A549 (cell line): ENCODE data around the gene ARID5A. TPM values are rescaled to one million over a fixed set of nuclear protein-coding genes. Genes with fewer than 3 reads are reported as not detected.

Source experiments
- ATAC-seq, 2 experiments: fragments of 200-7000 bp in 1 of 2; fragments of >200 bp in 1 of 2; cut with Nextera tagmentation in 1 of 2; cut with Tn5 transposase in 1 of 2; 3 replicates each; pipeline versions ENCODE4 v1.8.0 to v1.9.1; 2018 to 2020; ENCODE audit warnings: mild to moderate bottlenecking in 1 of 2, moderate library complexity in 1 of 2
- CTCF ChIA-PET: fragments of 300-600 bp; sonication (Branson Sonifier 250); formaldehyde crosslinking; extraction: SDS; loops from one replicate; lab custom pipeline; 2021; ENCODE audit warnings: antibody characterized with exemption, inconsistent platforms; lab: Yijun Ruan, JAX
- POLR2A ChIA-PET: fragments of 350-600 bp; formaldehyde crosslinking; extraction: SDS; loops from one replicate; lab custom pipeline; 2021; ENCODE audit warnings: antibody characterized with exemption, inconsistent platforms; lab: Yijun Ruan, JAX
- DNase-seq, 2 experiments: peaks; one replicate each; pipeline versions ENCODE4 v3.0.0 to v3.0.0-alpha.2; 2011 to 2016; ENCODE audit warnings: low read depth in 1 of 2, low spot score in 1 of 2
- FAIRE-seq: peaks from 2 replicates; lab custom pipeline; 2011; peaks lifted over from hg19 to GRCh38; lab: Jason Lieb, UNC
- H3K27ac ChIP-seq, 2 experiments: fragments of >200 bp; sonication (Bioruptor Twin); formaldehyde crosslinking; 3 replicates each; pipeline ENCODE4 v1.5.1; 2016 to 2017
- H3K4me1 ChIP-seq: fragments of >200 bp; sonication (Bioruptor Twin); formaldehyde crosslinking; 3 replicates; pipeline ENCODE4 v1.6.1; 2016
- H3K4me2 ChIP-seq: fragments of >200 bp; sonication (Bioruptor Twin); formaldehyde crosslinking; 3 replicates; pipeline ENCODE4 v1.6.1; 2016
- H3K4me3 ChIP-seq: fragments of >200 bp; sonication (Bioruptor Twin); formaldehyde crosslinking; 3 replicates; pipeline ENCODE4 v1.5.1; 2016
- H3K9me3 ChIP-seq: fragments of >200 bp; sonication (Bioruptor Twin); formaldehyde crosslinking; 3 replicates; pipeline ENCODE4 v1.6.1; 2016
- CEBPB ChIP-seq, 2 experiments: fragments of >200 bp in 1 of 2; sonication (Bioruptor Twin) in 1 of 2; formaldehyde crosslinking in 1 of 2; IDR thresholded peaks; 2 replicates each; pipeline ENCODE4 v1.6.1; 2012 to 2016
- CHD2 ChIP-seq: fragments of 150-350 bp; IDR thresholded peaks from 2 replicates; pipeline ENCODE4 v1.6.1; 2014; ENCODE audit warnings: low read length; ENCODE audit not compliant: partially characterized antibody
- CHD4 ChIP-seq: fragments of 200-600 bp; sonication (generic); IDR thresholded peaks from 2 replicates; pipeline ENCODE4 v1.6.1; 2016; ENCODE audit warnings: antibody characterized with exemption, mild to moderate bottlenecking, borderline replicate concordance
- CTCF ChIP-seq: fragments of >200 bp; sonication (Bioruptor Twin); formaldehyde crosslinking; IDR thresholded peaks from 3 replicates; pipeline ENCODE4 v1.5.1; 2016
- ESRRA ChIP-seq: fragments of 150-350 bp; IDR thresholded peaks from 2 replicates; pipeline ENCODE4 v1.6.1; 2014; ENCODE audit warnings: mild to moderate bottlenecking, low read length, borderline replicate concordance
- HMGXB4 ChIP-seq: fragments of 250-450 bp; sonication (Bioruptor Pico); IDR thresholded peaks from 2 replicates; pipeline ENCODE4 v1.5.0; 2021; ENCODE audit warnings: mild to moderate bottlenecking, moderate library complexity, borderline replicate concordance
- HOXB5 ChIP-seq: fragments of 250-450 bp; sonication (Bioruptor Pico); IDR thresholded peaks from 2 replicates; pipeline ENCODE4 v1.5.0; 2020; ENCODE audit warnings: mild to moderate bottlenecking, moderate library complexity
- JUN ChIP-seq, 2 experiments: fragments of >200 bp; sonication (Bioruptor Twin); formaldehyde crosslinking; IDR thresholded peaks; 2 replicates in 1 of 2; 3 replicates in 1 of 2; pipeline ENCODE4 v1.6.1; 2016 to 2017
- JUNB ChIP-seq: fragments of >200 bp; sonication (Bioruptor Twin); formaldehyde crosslinking; IDR thresholded peaks from 2 replicates; pipeline ENCODE4 v1.6.1; 2016
- KDM5A ChIP-seq: fragments of 200-600 bp; sonication (generic); IDR thresholded peaks from 2 replicates; pipeline ENCODE4 v1.6.1; 2016; ENCODE audit warnings: antibody characterized with exemption, mild to moderate bottlenecking
- MAFK ChIP-seq: fragments of 450-650 bp; IDR thresholded peaks from 2 replicates; pipeline ENCODE4 v1.6.1; 2014; ENCODE audit not compliant: partially characterized antibody
- MAX ChIP-seq: IDR thresholded peaks from 2 replicates; pipeline ENCODE4 v1.6.1; 2012
- MAZ ChIP-seq: fragments of 150-350 bp; IDR thresholded peaks from 2 replicates; pipeline ENCODE4 v1.6.1; 2014; ENCODE audit warnings: antibody characterized with exemption, low read depth, low read length, borderline replicate concordance
- NFE2L2 ChIP-seq: fragments of 150-350 bp; conservative IDR thresholded peaks from 2 replicates; pipeline ENCODE4 v1.6.1; 2014; ENCODE audit warnings: low read length
- NPAS2 ChIP-seq: fragments of 250-450 bp; sonication (Bioruptor Pico); IDR thresholded peaks from 2 replicates; pipeline ENCODE4 v1.8.0; 2022; ENCODE audit warnings: mild to moderate bottlenecking, moderate library complexity, borderline replicate concordance
- PHF8 ChIP-seq: fragments of 200-600 bp; sonication (generic); IDR thresholded peaks from 2 replicates; pipeline ENCODE4 v1.6.1; 2016; ENCODE audit warnings: low read depth, mild to moderate bottlenecking, antibody characterized with exemption, moderate library complexity, borderline replicate concordance
- RAD21 ChIP-seq, 2 experiments: fragments of >200 bp in 1 of 2; sonication (Bioruptor Twin) in 1 of 2; formaldehyde crosslinking in 1 of 2; IDR thresholded peaks in 1 of 2; conservative IDR thresholded peaks in 1 of 2; 2 replicates in 1 of 2; 3 replicates in 1 of 2; pipeline ENCODE4 v1.6.1; 2012 to 2018; ENCODE audit warnings: inconsistent platforms in 1 of 2
- RARB ChIP-seq: fragments of 250-450 bp; sonication (Bioruptor Pico); IDR thresholded peaks from 2 replicates; pipeline ENCODE4 v1.8.0; 2021; ENCODE audit warnings: mild to moderate bottlenecking, moderate library complexity
- RCOR1 ChIP-seq: fragments of 150-350 bp; IDR thresholded peaks from 2 replicates; pipeline ENCODE4 v1.6.1; 2014; ENCODE audit warnings: antibody characterized with exemption, low read length, low read depth
- REST ChIP-seq: fragments of 200-600 bp; sonication (generic); IDR thresholded peaks from 2 replicates; pipeline ENCODE4 v1.6.1; 2016; ENCODE audit warnings: antibody characterized with exemption, mild to moderate bottlenecking, moderate library complexity
- RFX5 ChIP-seq: fragments of 450-650 bp; IDR thresholded peaks from 2 replicates; pipeline ENCODE4 v1.7.1; 2014; ENCODE audit warnings: antibody characterized with exemption, mild to moderate bottlenecking, moderate library complexity
- SMC3 ChIP-seq: fragments of >200 bp; sonication (Bioruptor Twin); formaldehyde crosslinking; IDR thresholded peaks from 3 replicates; pipeline ENCODE4 v1.6.1; 2018; ENCODE audit warnings: inconsistent platforms
- USF2 ChIP-seq: fragments of 450-650 bp; IDR thresholded peaks from 2 replicates; pipeline ENCODE4 v1.6.1; 2014; ENCODE audit warnings: antibody characterized with exemption
- ZC3H11A ChIP-seq: fragments of 450-650 bp; IDR thresholded peaks from 2 replicates; pipeline ENCODE4 v1.6.1; 2014; ENCODE audit warnings: antibody characterized with exemption, mild to moderate bottlenecking
- ZFP36 ChIP-seq: fragments of 450-650 bp; IDR thresholded peaks from 2 replicates; pipeline ENCODE4 v1.6.1; 2014; ENCODE audit warnings: borderline replicate concordance; ENCODE audit not compliant: partially characterized antibody
- WGBS: methylation state at CpG from one replicate; pipeline ENCODE4 v1.1.6; 2017; ENCODE audit errors: missing lambda C conversion rate; 5-methylcytosine and 5-hydroxymethylcytosine counted together
- polyA plus RNA-seq, 4 experiments: library from polyadenylated mRNA; depleted of rRNA in 3 of 4; stranded (reverse); fragments of >200 nt; fragmentation: RNase III in 1 of 4; extraction: RNeasy Plus Mini Kit Qiagen cat#74134 plus additional on column Dnase treatment in 1 of 4; gene quantifications; 2 replicates in 3 of 4; 3 replicates in 1 of 4; pipeline ENCODE4 v1.2.3, GENCODE V29; 2011 to 2017

ARID5A gene
- polyA plus RNA-seq, 2 of the 4 experiments (the other 2 are of a cell fraction), result 1.2 to 4.4 TPM

- Histone ChIP-seq H3K27ac (no peak overlapping the region), H3K4me3 (no peak overlapping the region), H3K4me2 (peak overlapping the region; percentile 15; the same call in 2 of the 3 replicates), H3K9me3 (no peaks in the 10 kb centered on the region), H3K4me1 (peaks cover 20% of the 10 kb centered on the region)
- DNase-seq (no peak), ATAC-seq (no peak), FAIRE-seq (no peak)
- CTCF ChIA-PET, result interaction anchor here (0.6 to 5.8 kb wide), 8 partner anchors 10 to 318 kb away, joined by 3 to 60 read pairs (median 4); partner anchors contain the start of gene ANKRD39
- WGBS, result 51% methylated on average over 5 of the region's 5 CpGs
- TF ChIP-seq SMC3, result no peak
- no peak for TF ChIP-seq CEBPB (IDR thresholded peaks at IDR 0.05)
- TF ChIP-seq ZC3H11A, result no peak
- no peak for TF ChIP-seq RAD21 (conservative IDR thresholded peaks at IDR 0.05 in 1 of 2, IDR thresholded peaks at IDR 0.05 in 1 of 2)
- TF ChIP-seq MAZ, result no peak
- no peak for TF ChIP-seq HMGXB4 (CRISPR knock-in tag)
- TF ChIP-seq NFE2L2, result no peak
- TF ChIP-seq HOXB5 (CRISPR knock-in tag), result no peak
- POLR2A ChIA-PET, result interaction anchor here (0.6 kb wide), 1 partner anchor 180 kb away, joined by 3 read pairs; no protein-coding TSS in a partner anchor
Observed at GRCh38 chr2:96540136-96540535, 3.6 kb downstream of the ARID5A start.

- Histone ChIP-seq H3K9me3 (no peaks in the 10 kb centered on the region), H3K4me2 (no peak overlapping the region), H3K4me3 (no peak overlapping the region), H3K4me1 (peaks cover 20% of the 10 kb centered on the region), H3K27ac (no peak overlapping the region)
- 89% methylated on average over 4 of the region's 4 CpGs for WGBS
- FAIRE-seq (no peak), DNase-seq (no peak), ATAC-seq (no peak)
- CTCF ChIA-PET, result interaction anchor here (0.9 to 5.8 kb wide), 7 partner anchors 8 to 260 kb away, joined by 3 to 60 read pairs (median 4); partner anchors contain the start of gene KANSL3
- no peak for TF ChIP-seq ZFP36
- TF ChIP-seq SMC3, result no peak
- no peak for TF ChIP-seq ESRRA
- no peak for TF ChIP-seq MAZ
- no peak for TF ChIP-seq USF2
- TF ChIP-seq RCOR1, result no peak
- TF ChIP-seq CTCF, result no peak
- no peak for TF ChIP-seq JUN (IDR thresholded peaks at IDR 0.05)
- TF ChIP-seq CHD4, result no peak
- TF ChIP-seq RARB (CRISPR knock-in tag), result no peak
- no peak for TF ChIP-seq REST
- TF ChIP-seq KDM5A, result no peak
- TF ChIP-seq MAX, result no peak
- TF ChIP-seq JUNB, result no peak
- no peak for TF ChIP-seq PHF8
- TF ChIP-seq NPAS2 (CRISPR knock-in tag), result no peak
- TF ChIP-seq MAFK, result no peak
- TF ChIP-seq RAD21 (conservative IDR thresholded peaks at IDR 0.05 in 1 of 2, IDR thresholded peaks at IDR 0.05 in 1 of 2), result no peak
- TF ChIP-seq CHD2, result no peak
- TF ChIP-seq RFX5, result no peak
- POLR2A ChIA-PET, result no interaction called here
Observed at GRCh38 chr2:96541398-96542152, 5.0 kb downstream of the ARID5A start.
